ENCODE data around the gene EXD3. TPM values are rescaled to one million over a fixed set of nuclear protein-coding genes. Genes with fewer than 3 reads are reported as not detected.

The EXD3 gene
- total and polyA plus RNA-seq, 2 of the 4 experiments (the other 2 are of a cell fraction), result 1.1 to 7.4 TPM

GRCh38 chr9:137355761-137356365 is 67.1 kb downstream of the EXD3 start:
- Histone ChIP-seq H3K4me1 (ENCODE audit: control insufficient read depth, insufficient read depth, low read length) (no peaks in the 10 kb centered on the region), H4K20me1 (ENCODE audit: insufficient read depth, low read length) (no peaks in the 10 kb centered on the region), H3K9me1 (ENCODE audit: insufficient read depth, low read length) (no peaks in the 10 kb centered on the region), H3K27ac (ENCODE audit: insufficient read depth, low read length) (no peak overlapping the region), H2BK120ac (ENCODE audit: low read depth, low read length) (no peak overlapping the region), H2AK9ac (replicated peaks; ENCODE audit: low read depth, low read length, poor library complexity) (no peak overlapping the region), H3K23ac (ENCODE audit: low read depth, low read length) (no peak overlapping the region), H3K9ac (ENCODE audit: low read depth, low read length) (no peak overlapping the region), H4K8ac (ENCODE audit: low read depth in 2 of 2, low read length in 2 of 2) (no peak overlapping the region), H3K79me1 (ENCODE audit: low read depth in 1 of 2, low read length in 2 of 2) (no peaks in the 10 kb centered on the region), H3K4ac (ENCODE audit: low read depth, low read length) (no peak overlapping the region), H3K4me2 (ENCODE audit: low read depth, low read length) (no peak overlapping the region), H2BK15ac (ENCODE audit: low read depth, low read length) (no peak overlapping the region), H3K18ac (ENCODE audit: low read depth, low read length) (no peak overlapping the region), H4K5ac (ENCODE audit: low read depth, low read length) (no peak overlapping the region), H3K56ac (ENCODE audit: extremely low read depth, insufficient read depth, low read length) (no peak overlapping the region), H2AFZ (replicated peaks; ENCODE audit: low read length, poor library complexity) (no peak overlapping the region), H4K91ac (ENCODE audit: insufficient read depth, low read depth, low read length) (no peak overlapping the region), H3K27me3 (ENCODE audit: control insufficient read depth, insufficient read depth, low read length) (no peaks in the 10 kb centered on the region), H2BK20ac (ENCODE audit: low read depth, low read length) (no peak overlapping the region), H3K9me3 (ENCODE audit: control insufficient read depth, insufficient read depth, low read length) (peaks cover 41% of the 10 kb centered on the region), H2BK5ac (ENCODE audit: low read depth, low read length, poor library complexity, severe bottlenecking) (no peak overlapping the region), H2AK5ac (ENCODE audit: low read depth, low read length) (no peak overlapping the region), H3K14ac (replicated peaks; ENCODE audit: low read depth, low read length) (no peak overlapping the region), H3K36me3 (ENCODE audit: control insufficient read depth, insufficient read depth, low read length) (no peaks in the 10 kb centered on the region), H3K4me3 (ENCODE audit: insufficient read depth, low read depth, low read length) (no peak overlapping the region)
- 67% methylated on average over 4 of the region's 18 CpGs; no CpG with 5 or more reads in 1 of the 2 experiments for WGBS, 2 experiments (ENCODE audit: extremely low coverage in 2 of 2, insufficient read length in 1 of 2)
- intact Hi-C loops (cut with micrococcal nuclease) (no loop called here), dilution Hi-C loops (cut with HindIII; ENCODE audit: low sequenced_read_pairs, unreplicated experiment) (no loop called here), in situ Hi-C loops (cut with MboI; ENCODE audit: low sequenced_read_pairs) (no loop called here)
- ChIA-PET POLR2A (ENCODE audit: unreplicated experiment) (no interaction called here), CTCF (no interaction called here)
- DNase-seq (no peak), ATAC-seq (ENCODE audit: low read depth) (no peak)
- BruUV-seq (replicated peaks), result no TSS peak
- TF ChIP-seq POLR2A (IDR thresholded peaks at IDR 0.05; ENCODE audit: low read depth, low read length) (no peak), MXI1 (IDR thresholded peaks at IDR 0.05; ENCODE audit: borderline replicate concordance, low read depth, low read length) (no peak), SMC3 (IDR thresholded peaks at IDR 0.05; ENCODE audit: low read depth, low read length) (no peak), FOS (IDR thresholded peaks at IDR 0.05; ENCODE audit: low read depth, low read length) (no peak), MAFK (IDR thresholded peaks at IDR 0.05; ENCODE audit: low read depth, low read length) (no peak), MAZ (IDR thresholded peaks at IDR 0.05; ENCODE audit: borderline replicate concordance, low read depth, low read length) (no peak), NFE2L2 (IDR thresholded peaks at IDR 0.05; ENCODE audit: low read depth, low read length) (no peak), RAD21 (IDR thresholded peaks at IDR 0.05; ENCODE audit: low read length) (no peak), RFX5 (IDR thresholded peaks at IDR 0.05; ENCODE audit: low read depth, low read length) (no peak)

All from IMR-90 (cell line).